H1 (cell line): ENCODE data around the gene DIAPH1.

Source experiments
- ATF2 ChIP-seq: IDR thresholded peaks from 2 replicates; pipeline ENCODE4 v1.6.1; 2012; ENCODE audit warnings: low read length, inconsistent platforms
- CBX8 ChIP-seq: fragments of 300-800, 300-1000 bp; sonication (generic); IDR thresholded peaks from 2 replicates; pipeline ENCODE4 v1.7.1; 2016; ENCODE audit warnings: low read depth, low read length, borderline replicate concordance
- CHD2 ChIP-seq: IDR thresholded peaks from 2 replicates; pipeline ENCODE4 v1.6.1; 2012; ENCODE audit warnings: low read length, improper control_type of control experiment
- EP300 ChIP-seq, 2 experiments: IDR thresholded peaks; 1 replicate in 1 of 2; 2 replicates in 1 of 2; pipeline ENCODE4 v1.6.1; 2011 to 2012; ENCODE audit warnings: low read depth in 2 of 2, low read length in 2 of 2, mild to moderate bottlenecking in 2 of 2, borderline replicate concordance in 1 of 2, inconsistent platforms in 1 of 2, moderate library complexity in 1 of 2
- POLR2AphosphoS5 ChIP-seq: IDR thresholded peaks from 2 replicates; pipeline ENCODE4 v1.6.1; 2011; ENCODE audit warnings: low read depth, low read length
- RAD21 ChIP-seq, 2 experiments: IDR thresholded peaks in 1 of 2; conservative IDR thresholded peaks in 1 of 2; 2 replicates each; pipeline ENCODE4 v1.6.1; 2011; ENCODE audit warnings: low read depth in 2 of 2, low read length in 2 of 2, improper control_type of control experiment in 1 of 2, inconsistent platforms in 1 of 2, mild to moderate bottlenecking in 1 of 2, moderate library complexity in 1 of 2
- RXRA ChIP-seq: IDR thresholded peaks from 2 replicates; pipeline ENCODE4 v1.6.1; 2011; ENCODE audit warnings: low read depth, mild to moderate bottlenecking, low read length, moderate library complexity; ENCODE audit not compliant: insufficient read depth

GRCh38 chr5:141570655-141571054 lies 48.1 kb downstream of the DIAPH1 start:
- TF ChIP-seq ATF2, result no peak
- no peak for TF ChIP-seq RAD21 (IDR thresholded peaks at IDR 0.05 in 1 of 2, conservative IDR thresholded peaks at IDR 0.05 in 1 of 2; ENCODE audit: low read depth in 2 of 2, low read length in 2 of 2)
- TF ChIP-seq RXRA, result no peak
- no peak for TF ChIP-seq CHD2
- no peak for TF ChIP-seq EP300 (IDR thresholded peaks at IDR 0.05; ENCODE audit: borderline replicate concordance in 1 of 2, low read depth in 2 of 2, low read length in 2 of 2)
- TF ChIP-seq CBX8, result no peak
- no peak for TF ChIP-seq POLR2AphosphoS5
